ENCODE measurements around the gene POU6F2.
"Not testable (repeated sequence)": the region's sequence is repeated elsewhere in the genome, so short reads cannot be mapped to it uniquely, and the experiment has no call there.

POU6F2 gene

GRCh38 chr7:38977685-38978084 lies at the start of gene POU6F2:
TSS of gene POU6F2 (plus strand) at chr7:38977909. CDS start at chr7:38977954, 45 bp downstream.
- no peak for DNase-seq

DNA sequence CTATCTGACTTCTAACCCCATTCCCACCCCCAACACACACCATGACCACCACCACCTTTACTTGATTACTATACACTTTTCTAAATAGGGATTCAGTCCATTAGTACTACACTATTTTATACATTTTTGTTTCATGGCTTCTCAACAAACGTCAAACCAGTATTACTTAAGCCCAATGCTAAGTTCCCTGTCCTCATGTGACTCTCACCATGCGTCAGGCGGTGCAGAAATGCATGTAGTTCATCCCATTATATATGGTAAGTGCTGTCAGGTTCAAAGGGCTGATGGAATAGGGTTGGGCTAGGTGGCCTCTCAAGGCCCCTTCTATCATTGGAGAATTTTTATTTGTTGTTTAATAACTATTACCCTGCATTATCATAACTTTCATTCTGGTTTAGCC lies 49.2 kb upstream of the POU6F2 start:
- DNase-seq = no peak

DNA sequence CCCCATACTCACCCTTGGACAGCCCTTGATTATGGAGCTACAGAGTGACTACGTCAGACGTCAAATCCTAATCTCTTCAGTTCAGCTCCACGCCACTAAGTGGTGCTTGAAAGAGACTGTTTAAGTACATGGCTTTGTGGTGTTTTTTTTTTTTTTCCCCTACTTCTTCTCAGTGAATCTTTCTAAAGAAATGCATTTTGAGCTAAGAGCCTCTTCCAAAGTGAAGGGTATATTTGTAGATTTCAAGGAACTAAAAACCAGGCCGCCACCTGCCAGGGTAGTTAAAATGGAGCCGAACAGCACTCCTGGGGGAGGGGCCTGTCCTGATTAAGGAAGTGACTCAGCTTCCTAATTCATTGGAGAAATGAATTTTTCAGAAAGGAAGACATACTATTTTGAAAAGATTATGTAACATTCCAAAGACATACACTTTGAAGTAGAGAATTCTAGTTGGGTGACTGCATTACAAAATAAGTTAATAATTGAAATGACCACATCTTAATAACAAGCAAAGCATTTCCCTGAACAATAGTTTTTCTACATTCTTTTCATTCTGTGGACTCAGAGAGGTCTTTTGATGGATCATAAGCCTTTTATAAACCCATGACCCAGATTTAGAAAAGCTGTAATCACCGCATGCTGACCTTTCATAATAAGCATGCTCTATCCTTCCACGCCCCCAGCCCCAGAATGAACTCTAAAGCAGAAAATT lies 48.1 kb upstream of the POU6F2 start:
- no peak for DNase-seq

GRCh38 chr7:38932509-38933168 lies 45.1 kb upstream of the POU6F2 start:
- DNase-seq = peak; percentile 62

DNA sequence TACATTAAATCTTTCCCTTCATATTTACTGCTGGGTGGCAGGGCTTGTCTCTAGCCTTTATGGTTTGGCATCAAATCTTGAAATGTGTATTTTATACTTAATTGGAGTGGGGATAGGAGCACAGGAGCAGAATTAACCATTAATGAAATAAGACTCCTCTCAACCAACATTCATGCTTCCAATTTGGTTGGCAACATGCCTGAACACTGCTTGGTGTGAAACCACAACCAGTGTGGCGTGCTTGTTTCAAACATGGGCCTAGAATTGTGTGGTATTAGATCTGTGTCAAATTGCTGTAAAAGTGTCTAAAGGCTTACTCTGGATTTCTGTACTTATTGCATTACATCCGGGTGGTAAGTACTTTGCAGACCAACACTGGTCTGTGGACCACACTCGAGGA lies 43.7 kb upstream of the POU6F2 start:
- no peak for DNase-seq

DNA sequence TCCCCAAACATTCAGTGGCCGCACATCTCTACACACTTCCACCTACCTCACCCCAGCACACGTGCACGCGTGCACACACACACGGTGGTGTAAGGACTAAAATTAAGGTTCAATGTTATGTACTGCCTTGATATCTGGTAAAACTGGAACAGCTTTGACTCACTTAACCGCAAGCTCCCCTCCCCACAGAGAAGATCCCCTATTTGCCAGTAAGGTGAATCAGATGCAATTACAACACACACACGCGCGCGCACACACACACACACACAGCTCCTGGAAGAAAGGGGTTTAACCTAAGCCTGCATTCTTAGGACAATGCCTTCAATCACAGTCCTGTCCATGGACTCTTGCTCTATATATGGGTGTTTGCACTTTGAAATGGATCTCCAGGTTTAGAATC lies 43.2 kb upstream of the POU6F2 start:
- no peak for DNase-seq

DNA sequence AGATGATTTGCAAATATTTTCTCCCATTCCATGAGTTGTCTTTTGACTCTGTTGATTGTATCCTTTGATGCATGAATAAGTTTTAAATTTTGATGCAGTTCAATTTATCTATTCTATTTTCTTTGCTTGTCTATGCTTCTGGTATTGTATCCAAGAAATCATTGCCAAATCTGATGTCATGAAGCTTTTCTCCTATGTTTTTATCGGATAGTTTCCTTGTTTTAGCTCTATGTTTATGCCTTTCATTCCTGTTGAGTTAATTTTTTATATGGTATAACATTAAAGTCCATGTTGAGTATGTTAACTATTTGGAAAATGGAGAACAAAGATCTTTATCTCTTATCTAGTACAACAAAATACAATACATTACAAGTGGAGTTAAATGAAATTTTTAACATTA lies 41.1 kb upstream of the POU6F2 start:
- DNase-seq = no peak

DNA sequence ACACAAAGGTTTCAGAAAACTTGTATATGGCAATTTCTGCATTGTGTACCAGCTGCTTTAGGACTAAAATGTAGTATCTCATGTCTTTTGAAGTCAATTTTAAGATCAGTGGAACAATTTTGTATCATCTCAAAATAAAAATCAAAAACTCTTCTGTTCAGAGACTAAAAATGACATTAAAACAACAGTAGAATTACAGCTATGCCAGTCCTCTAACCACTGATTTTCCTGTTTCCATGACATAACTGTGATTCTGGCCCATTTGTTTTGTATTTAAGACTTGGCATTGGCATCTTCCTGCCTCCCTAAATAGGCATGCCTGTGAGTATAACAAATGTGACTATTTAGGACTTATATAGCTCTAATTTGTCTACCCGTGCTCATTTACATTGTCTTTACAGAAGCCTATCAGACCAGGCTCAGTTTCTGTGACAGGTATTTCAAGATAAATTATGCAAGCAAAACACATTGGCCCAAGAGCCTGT lies 39.7 kb upstream of the POU6F2 start:
- no peak for DNase-seq

- no peak for DNase-seq
These were observed 39.1 kb upstream of the POU6F2 start for GRCh38 chr7:38938589-38938988.

DNA sequence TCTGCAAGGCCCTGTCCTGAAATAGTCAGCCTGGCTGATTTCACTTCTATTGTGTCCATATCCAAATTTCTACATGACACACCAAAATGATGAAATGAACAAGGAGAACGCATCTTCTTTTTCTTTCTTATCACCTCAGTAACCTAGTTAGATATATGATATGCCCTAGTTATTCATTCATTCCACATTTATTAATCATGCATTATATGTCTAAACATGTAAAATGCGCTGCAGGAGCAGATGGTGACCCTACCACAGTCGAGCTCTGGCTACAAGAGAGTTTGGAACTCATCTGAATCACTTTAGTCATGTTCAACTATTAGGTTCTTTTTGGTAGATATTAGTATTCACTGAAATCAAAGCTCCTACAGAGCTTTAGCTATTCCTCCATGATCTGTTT lies 36.9 kb upstream of the POU6F2 start:
- no peak for DNase-seq

- no peak for DNase-seq
These were observed 35.2 kb upstream of the POU6F2 start for GRCh38 chr7:38942431-38943051.

DNA sequence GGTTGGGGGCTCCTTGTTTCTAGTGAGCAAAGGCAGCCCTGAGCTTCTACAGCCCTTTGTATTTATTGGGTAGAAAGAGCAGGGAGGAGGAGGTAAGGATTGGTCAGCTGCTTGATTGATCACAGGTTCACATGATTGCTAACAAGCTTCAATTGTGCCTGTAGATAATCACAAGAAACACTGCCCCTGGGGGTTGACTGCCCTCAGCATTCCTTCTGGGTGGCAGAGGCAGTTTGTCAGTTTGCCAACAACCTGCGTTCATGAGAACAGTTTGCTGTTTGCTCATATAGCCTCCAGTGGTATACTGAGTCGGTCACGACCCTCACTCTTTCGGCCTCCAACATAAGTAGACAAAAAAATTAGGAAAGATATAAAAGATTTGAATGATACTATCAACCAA lies 30.2 kb upstream of the POU6F2 start:
- DNase-seq = not testable (repeated sequence)

DNA sequence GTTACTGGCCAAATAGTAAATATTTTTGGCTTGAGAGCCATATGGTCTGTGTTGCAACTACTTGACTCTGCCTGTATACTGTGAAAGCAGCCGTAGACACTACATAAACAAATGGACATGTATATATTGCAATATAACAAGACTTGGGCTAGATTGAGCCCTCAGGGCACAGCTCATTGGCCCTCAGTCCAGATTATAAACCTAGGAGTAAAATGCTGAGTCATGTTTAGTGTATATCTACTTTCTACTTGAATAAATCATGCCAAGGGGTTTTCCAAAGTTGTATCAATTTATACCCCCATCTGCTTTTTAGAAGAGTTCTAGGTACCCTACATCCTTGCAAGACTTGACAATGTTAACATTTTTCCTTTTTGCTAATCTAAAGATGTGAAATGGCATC lies 27.4 kb upstream of the POU6F2 start:
- DNase-seq = no peak

DNA sequence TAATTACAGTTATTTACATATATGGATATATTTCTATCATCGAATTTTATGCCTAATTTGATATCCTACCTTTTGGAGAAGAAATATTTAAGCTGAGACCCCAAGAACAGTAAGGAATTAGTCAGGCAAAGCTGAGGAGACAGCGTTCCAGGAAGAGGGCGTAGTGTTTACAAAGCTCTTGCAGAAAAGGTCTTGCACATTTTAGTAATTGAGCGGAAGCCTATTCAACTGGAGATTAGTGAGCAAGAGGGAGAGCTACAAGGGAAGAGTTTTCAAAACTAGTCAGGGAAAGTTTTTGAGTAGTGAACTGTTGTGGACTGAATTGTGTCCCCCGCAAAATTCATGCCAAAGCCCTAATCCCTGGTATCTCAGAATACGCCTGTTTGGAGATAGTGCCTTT lies 26.5 kb upstream of the POU6F2 start:
- DNase-seq = no peak

DNA sequence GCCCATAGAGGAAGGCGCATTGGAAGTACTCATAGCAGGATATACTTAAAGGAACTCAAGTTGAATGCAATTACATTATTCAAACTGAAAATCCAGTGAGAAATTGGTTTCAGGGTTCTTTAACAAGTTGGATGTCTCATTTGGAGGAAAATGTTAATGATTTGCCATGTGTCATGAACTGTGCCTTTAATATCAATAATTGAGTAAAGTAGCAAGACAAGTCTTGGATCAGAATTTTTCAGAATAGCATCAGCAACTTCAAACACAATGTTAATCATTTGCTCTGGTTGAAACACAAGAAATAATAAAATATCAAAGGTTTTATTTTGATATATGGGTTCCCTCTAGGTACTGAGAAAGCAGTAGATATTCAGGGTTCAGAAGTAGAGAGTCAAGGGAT lies 24.5 kb upstream of the POU6F2 start:
- DNase-seq = no peak

GRCh38 chr7:38953971-38954370 lies 23.7 kb upstream of the POU6F2 start:
- DNase-seq = no peak

- no peak for DNase-seq
These were observed 21.8 kb upstream of the POU6F2 start for GRCh38 chr7:38955892-38956291.

- no peak for DNase-seq
These were observed 15.7 kb upstream of the POU6F2 start for GRCh38 chr7:38962028-38962427.

GRCh38 chr7:38964921-38965320 lies 12.8 kb upstream of the POU6F2 start:
- no peak for DNase-seq

DNA sequence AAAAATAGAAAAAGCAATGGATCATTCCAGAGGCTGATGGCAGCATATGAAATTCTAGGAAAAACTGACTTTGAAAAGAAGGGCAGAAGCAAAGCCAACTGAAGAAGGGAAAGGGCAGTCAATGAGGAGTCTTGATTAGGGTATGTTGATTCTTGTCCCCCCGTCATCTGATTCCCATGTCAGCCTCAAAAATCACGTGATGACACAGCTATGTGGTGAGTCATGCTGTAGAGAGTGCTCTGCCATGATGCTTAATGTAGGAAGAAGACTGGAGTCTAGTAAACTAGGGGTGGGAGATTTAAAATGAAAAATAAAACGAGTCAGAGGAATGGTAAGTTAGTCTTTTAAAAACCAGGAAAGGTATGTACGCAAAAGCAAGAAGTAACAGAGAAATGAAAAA lies 3.9 kb upstream of the POU6F2 start:
- no peak for DNase-seq

GRCh38 chr7:38975944-38976392 lies 1.7 kb upstream of the POU6F2 start:
- no peak for DNase-seq

DNA sequence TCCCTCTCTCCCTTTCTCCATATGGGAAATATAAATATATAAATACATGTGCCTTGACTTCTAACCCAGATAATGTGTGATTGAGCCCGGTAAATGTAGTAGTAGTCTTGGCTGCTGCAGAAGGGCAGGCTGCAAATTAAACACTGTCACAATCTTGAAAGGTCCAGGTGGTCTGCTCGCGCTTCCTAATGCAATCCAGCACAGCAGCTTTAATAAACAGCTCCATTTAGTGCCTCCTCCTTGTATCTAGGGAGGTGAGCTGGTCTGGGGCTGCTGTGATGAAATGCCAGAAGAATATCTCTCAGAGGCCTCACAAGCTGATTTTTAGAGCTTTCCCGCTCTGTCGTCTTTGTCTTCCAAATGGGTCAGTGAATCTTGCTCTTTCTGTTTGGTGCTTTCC lies 782 bp downstream of the POU6F2 start:
- DNase-seq = no peak

DNA sequence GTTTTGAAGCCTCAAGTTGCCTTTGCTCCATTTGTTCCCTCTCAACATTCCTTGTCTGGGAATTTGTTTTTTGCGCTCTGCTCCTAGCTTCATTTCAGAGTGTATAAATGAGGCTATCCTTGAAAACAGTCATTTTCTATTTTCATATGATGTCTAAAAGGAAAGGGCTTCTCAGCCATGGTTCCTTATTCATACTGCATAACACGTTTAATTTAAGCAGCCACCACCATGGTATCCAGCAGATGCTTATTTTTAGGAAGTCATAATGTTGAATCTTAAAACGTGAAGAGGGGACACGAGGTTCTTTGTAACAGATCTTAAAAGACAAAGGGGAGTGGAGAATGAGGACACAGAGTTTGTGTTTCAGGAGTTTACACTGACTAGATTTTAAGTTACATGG lies 14.5 kb downstream of the POU6F2 start:
- DNase-seq = no peak

DNA sequence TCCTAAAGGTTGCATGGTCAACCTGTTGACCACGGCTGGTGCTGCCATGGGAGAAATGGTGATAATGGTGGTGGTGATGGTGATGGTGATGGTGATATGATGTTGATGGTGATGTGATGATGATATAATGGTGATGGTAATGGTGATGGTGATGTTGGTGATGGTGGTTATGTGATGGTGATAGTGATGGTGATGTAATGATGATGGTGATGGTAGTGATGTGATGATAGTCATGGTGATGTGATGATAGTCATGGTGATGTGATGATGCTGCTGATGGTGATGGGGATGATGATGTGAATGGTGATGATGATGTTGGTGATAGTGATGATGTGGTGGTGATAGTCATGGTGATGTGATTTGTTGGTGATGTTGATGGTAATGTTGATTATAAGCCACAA lies 23.9 kb downstream of the POU6F2 start:
- DNase-seq = no peak
